Loucy (cell line): ENCODE data around the gene TTC13.

Experiments used
- EZH2phosphoT487 ChIP-seq: fragments of 200-600 bp; IDR thresholded peaks from 2 replicates; pipeline ENCODE4 v1.6.1; 2018; ENCODE audit warnings: antibody characterized with exemption, mild to moderate bottlenecking, moderate library complexity, borderline replicate concordance
- TF ChIP-seq, protein P1 (sequence below): fragments of 200-600 bp; sonication (generic); conservative IDR thresholded peaks from 2 replicates; pipeline ENCODE4 v1.5.1; 2014; ENCODE audit warnings: mild to moderate bottlenecking, antibody characterized with exemption, low read length

DNA sequence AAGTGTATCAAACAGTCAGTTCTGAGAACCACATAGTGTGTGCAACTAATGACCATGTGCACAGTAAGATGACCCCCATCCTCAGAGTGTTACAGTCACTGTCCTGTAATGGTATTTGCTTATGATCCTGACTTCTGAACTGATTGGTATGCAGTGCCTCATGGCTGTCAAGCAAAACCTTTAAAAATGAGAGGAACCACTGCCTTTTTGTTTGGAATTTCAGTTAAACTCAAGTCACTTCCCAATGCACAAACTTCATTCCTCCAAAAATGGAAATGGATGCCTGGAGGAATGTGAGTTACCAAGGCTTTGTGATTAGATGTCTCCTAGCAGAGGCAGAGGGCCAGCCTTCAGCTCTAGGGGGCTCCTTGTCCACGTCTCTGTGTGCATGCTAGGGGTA, 120.8 kb downstream of the TTC13 start:
- TF ChIP-seq, protein P1, sequence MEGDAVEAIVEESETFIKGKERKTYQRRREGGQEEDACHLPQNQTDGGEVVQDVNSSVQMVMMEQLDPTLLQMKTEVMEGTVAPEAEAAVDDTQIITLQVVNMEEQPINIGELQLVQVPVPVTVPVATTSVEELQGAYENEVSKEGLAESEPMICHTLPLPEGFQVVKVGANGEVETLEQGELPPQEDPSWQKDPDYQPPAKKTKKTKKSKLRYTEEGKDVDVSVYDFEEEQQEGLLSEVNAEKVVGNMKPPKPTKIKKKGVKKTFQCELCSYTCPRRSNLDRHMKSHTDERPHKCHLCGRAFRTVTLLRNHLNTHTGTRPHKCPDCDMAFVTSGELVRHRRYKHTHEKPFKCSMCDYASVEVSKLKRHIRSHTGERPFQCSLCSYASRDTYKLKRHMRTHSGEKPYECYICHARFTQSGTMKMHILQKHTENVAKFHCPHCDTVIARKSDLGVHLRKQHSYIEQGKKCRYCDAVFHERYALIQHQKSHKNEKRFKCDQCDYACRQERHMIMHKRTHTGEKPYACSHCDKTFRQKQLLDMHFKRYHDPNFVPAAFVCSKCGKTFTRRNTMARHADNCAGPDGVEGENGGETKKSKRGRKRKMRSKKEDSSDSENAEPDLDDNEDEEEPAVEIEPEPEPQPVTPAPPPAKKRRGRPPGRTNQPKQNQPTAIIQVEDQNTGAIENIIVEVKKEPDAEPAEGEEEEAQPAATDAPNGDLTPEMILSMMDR: no peak
- TF ChIP-seq EZH2phosphoT487: no peak
